Fibroblast of the conjunctiva (primary cell): Measurements from ENCODE around the gene GSE1.

Source experiments
- DNase-seq: peaks from one replicate; pipeline ENCODE4 v3.0.0-alpha.2; 2010; ENCODE audit warnings: low read depth

The GSE1 gene

DNA sequence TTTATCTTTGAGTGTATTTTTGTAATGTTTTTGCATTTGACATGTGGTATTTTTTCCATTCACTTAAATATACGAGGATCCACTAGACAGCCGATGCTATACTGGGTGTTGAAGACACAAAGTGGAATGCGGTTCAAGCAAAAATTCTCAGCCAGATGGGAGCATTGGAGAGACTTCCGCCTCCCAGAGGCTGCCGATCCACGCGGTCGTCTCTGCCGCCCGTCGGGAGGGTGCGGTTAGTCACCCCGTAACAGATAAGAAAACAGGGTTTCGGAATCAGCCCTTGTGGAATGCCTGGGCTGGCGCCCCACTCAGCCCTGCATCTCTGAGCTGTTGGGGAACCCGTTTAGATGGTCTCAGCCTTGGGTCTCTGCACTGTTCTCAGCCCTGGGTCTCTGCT is 7.3 kb downstream of the GSE1 start:
- DNase-seq = no peak

- no peak for DNase-seq
Observed at GRCh38 chr16:85621698-85622428, 8.7 kb downstream of the GSE1 start.

GRCh38 chr16:85622683-85623082 is 9.6 kb downstream of the GSE1 start:
- no peak for DNase-seq

DNA sequence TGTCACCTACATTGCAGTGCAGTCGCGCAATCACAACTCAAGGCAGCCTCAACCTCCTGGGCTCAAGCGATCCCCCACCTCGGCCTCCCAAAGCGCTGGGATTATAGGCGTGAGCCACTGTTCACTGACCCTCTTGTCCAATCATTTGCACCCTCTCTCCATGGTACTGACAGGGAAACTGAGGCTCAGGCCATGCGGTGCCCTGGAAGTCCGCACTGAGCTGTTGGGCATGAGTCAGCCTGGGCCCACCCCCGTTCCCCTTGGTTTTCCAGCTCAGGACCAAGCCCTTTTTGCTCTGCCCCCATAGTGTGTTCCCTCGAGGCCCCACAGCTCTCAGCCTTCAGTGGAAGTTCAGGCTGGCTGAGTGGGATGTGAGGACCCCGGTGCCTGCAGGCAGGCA is 10.1 kb downstream of the GSE1 start:
- no peak for DNase-seq

- no peak for DNase-seq
Observed at GRCh38 chr16:85623997-85624601, 11.0 kb downstream of the GSE1 start.

DNA sequence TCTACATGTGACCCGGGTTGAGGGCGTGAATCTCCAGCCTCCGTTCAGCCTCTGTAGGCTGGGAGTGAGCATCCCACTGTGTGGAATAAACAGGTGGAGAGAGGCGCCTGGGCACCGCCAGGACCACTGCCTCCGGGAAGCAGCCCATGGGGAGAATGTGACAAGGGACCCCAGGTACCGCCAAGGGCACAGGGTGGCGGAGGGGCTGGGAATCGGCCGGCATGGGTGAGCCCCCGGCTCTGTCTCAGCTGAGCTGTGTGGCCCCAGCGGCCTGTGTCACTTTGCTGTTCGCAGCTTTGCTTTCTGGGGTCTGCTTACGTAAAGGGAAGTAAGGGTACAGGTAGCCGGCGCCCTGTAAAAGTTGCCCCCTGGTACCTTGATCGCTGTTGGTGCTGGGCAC is 11.5 kb downstream of the GSE1 start:
- no peak for DNase-seq

DNA sequence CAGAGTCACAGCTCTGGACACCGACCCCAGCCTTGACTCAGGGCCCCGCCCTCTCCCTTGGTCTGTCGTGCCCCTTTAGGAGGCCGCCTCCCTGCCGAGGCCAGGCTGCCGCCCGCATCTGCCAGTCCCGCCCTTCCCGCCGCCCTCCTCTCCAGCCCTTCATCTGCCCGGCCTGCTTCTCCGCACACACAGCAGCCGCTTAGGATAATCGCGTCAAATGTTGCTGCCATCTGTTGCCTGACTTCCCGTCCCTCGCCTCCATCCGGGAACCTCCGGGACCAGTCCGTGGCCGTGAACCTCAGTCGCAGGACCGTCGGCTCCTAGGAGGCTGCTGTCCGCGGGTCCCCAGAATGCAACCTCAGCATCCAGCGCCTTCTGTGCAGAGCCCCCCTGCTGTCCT is 11.9 kb downstream of the GSE1 start:
- DNase-seq = no peak

GRCh38 chr16:85625485-85626117 is 12.5 kb downstream of the GSE1 start:
- DNase-seq = no peak

DNA sequence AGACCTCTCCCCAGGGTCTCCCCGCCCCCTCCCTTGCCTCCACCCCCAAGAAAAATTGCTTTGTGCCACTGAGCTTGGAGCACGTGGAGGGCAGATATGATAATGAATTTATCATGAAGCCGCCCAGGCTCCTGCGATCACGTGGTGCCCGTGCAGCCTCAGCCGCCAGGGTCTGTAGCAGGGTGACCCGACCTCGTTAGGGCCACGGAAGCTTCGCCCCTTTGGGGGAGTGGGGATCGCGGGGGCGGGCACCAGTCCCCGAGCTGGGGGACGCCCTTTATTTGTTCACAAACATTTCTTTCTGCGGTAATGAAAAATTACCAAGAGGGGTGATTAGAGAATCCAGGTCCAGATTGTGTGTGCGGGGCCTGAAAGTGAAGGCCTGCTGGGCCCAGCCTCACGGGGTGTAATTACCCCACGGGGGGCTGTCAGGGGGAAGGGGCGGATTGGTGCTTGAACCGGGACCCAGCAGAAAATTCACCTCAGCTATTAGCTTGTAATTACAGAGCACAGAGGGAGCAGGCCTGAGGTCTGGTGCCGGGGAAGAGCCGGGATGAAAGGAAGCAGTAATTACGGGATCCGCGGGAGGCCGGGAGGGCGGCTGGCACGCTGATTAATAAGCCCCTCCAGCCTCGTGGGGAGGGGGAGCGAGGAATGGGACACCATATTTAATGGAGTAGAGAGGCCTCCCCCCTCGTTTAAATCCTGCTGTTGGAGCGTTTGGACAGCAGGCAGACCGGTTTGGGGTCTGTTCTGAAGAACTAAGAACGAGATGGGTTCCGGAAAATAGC is 13.3 kb downstream of the GSE1 start:
- no peak for DNase-seq

DNA sequence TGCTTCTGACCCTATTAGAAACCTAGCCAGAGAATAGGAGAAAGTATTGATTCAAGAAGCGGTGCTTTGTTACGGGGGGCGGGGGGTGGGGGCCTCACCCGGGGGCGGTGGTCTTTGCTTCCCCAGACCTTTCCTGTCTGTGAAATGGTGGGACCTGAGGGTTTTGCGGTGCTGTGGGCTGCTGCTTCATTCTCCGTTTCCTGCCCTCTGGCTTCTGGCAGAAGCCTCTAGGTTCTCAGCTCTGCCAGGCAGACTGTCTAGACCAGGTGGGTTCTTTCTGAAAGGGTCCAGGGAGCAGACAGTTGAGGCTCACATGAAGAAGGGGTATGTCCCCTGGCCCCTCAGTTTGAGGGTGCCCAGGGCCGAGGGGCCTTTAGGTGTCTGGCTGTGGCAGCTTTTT is 14.0 kb downstream of the GSE1 start:
- DNase-seq = no peak

DNA sequence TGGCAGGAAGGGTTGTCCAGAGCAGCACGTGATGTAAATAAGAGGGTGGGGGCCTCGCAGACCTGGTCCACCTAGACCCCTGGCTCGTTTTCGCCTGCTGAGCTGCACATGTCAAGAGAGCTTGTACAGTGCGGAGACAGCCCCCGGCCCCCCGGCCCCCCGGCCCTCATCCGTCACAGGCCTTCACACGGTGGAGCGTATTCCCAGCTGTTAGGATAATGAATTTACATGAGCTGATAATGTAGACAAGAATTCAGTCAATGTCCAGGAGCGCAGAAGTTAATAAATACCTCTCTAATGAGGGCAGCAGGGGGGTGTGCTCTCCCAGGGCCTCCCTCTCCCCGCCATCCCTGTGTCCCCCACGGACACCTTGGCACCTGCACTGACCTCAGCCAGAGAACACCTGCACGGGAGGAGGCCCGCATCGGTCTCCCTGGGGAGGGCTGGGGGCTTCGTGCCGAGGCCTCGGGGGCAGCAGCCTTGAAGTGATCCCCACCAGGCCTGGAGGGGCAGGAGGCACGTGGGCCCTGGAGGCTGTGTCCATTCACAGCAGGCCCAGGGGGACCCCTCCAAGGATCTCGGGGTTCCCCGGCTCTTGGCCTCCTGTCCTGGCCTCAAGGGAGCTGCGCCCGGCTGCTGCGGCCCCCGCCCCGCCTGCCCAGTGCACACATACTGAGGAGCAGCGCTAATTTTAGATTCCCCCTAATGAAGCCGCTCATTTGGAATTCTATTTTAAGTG is 14.6 kb downstream of the GSE1 start:
- no peak for DNase-seq

GRCh38 chr16:85628265-85628556 is 15.1 kb downstream of the GSE1 start:
- no peak for DNase-seq

GRCh38 chr16:85628645-85629044 is 15.5 kb downstream of the GSE1 start:
- no peak for DNase-seq

DNA sequence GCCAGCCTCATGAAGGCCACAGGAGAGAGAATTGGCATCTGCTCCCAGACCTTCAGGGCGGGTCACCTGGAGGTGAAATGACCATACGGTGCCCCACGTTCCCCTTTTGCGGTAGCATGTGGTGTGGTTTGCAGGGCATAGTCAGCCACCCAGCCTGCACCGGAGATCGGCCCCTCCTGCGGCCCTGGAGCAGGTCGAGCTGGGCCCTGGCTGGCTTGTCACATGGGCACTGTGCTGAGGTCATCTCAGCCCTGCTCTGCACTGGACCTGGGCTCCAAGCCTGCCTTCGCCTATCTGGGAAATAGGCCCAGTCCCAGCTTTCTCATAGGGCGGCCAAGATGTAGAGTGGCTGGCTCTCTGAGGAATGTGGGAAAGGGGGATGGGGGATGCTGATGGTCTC is 16.2 kb downstream of the GSE1 start:
- no peak for DNase-seq

DNA sequence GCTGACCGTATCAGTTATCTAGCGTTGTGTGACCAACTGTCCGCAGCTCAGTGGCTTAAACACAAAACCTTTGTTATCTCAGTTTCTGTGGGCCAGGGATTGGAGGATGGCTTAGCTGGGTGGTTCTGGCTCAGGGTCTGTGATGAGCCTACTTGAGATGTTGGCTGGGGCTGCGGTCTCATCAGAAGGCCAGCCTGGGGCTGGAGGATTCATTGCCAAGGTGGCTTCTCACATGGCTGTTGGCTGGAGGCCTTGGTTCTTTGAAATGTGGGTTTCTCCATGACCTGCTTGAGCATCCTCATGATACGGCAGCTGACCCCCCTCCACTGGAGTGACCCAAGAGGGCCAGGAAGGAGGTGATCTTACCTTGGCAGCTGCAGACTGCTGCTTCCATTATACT is 16.7 kb downstream of the GSE1 start:
- no peak for DNase-seq

DNA sequence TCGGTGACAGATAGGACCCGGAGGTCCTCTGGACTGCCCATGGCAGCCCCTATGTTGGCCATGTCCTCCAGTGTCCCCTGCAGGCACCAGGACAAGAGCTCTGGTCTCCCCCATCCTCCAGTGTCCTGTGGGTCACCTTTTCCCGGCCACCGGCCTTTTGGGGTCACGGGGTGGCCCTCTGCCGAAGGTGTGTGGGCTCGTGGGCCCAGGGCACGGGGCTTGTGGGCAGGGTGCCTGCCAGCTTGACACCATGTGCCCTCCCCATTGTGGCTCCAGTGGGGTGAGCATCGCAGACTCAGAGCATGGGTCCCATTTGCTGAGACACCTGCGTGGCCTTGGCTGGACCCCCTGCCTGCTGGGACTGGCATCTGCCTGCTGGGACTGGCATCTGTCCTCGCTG is 18.1 kb downstream of the GSE1 start:
- DNase-seq = no peak

DNA sequence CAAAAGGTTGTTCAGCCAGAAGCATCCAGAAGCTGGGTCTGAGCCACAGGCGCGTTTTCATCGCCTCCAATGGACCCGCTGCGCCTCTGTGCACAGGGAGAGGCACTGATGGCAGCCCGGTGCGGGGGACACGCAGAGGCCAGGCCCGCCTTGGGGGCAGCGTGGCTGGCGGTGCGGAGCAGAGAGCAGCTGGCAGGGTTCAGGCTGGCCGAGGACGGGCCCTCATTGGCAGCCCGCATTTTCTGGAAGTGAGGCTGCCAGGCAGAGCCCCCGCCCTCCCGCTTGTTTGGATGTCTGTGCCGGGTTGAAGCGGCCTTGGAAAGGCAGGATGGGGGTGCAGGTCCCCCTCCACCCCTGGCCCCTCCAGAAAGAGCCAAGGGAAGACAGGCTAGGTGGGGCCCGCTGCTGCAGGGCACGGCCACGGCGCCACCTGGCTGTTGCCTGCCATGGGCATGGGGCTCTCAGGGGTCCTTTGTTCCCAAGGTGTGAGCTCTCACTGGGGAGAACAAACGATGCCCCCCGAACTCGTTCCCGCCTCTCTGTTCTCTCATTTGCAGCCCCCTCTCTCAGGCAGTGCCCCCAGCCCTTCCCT is 18.8 kb downstream of the GSE1 start:
- no peak for DNase-seq

GRCh38 chr16:85632709-85633437 is 19.8 kb downstream of the GSE1 start:
- no peak for DNase-seq

GRCh38 chr16:85633438-85633743 is 20.3 kb downstream of the GSE1 start:
- DNase-seq = no peak

- DNase-seq = no peak
Observed at GRCh38 chr16:85633888-85634287, 20.8 kb downstream of the GSE1 start.

- DNase-seq = no peak
Observed at GRCh38 chr16:85634747-85635544, 21.8 kb downstream of the GSE1 start.
